Muscle of back (tissue), 11 donors: ENCODE results near the gene PXMP4. TPM values are rescaled to one million over a fixed set of nuclear protein-coding genes. Genes with fewer than 3 reads are reported as not detected.

ENCODE experiments used
- DNase-seq, 3 donors: peaks; one replicate each; pipeline versions ENCODE4 v3.0.0 to v3.0.0-alpha.2; 2013
- polyA plus RNA-seq, 10 donors: library from polyadenylated mRNA; unstranded; fragments of 120-200 nt; gene quantifications; one replicate each; pipeline ENCODE4 v1.2.1, GENCODE V29; 2013; ENCODE audit not compliant: insufficient read length in 10 of 10

Gene PXMP4
- polyA plus RNA-seq, 10 donors: 8.5 to 10.9 (median 9.7) TPM

DNA sequence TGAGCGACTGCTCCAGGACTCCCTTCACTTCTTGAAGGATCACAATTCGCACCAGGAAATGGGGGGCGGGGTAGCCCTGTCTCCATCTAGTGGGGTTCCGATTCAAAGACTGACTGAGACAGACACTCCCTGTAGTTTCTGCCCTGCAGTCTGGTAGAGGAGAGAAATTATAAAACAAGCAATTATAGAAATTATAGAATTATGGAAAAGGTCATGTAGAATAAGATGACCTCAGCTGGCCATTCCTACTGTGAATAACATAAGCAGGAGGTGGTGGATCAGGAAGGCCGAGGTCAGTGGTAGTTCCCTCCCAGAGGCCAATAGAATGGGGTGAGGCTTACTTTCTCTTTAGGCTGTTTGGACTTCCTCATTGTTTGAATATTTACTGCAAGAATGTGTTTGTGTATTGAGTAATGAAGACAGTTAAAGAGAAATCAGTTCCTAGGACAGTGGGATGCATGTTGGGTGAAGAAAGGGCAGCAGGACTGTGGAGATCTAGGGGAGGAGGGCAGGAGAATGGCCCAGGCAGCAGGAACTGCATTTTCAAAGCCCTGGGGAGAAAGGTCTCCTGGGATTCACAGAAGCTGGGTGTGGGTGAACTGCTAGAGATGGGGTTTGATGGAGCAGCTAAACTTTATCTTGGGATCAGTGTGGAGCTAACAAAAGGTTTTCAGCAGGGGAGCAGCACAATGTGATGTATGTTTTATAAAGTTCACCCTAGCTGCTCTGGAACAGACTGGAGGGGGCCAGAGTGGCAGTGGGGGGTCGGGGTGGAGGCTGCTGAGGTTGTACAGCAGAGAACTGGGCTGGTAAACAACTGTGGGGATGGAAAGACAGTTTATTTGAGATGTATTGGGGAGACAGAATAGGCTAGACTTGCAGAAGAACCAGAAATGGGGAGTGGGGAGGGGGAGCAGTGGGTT lies 13.8 kb upstream of the PXMP4 start:
- DNase-seq: peak; percentile 20 to 59 (median 41)

- DNase-seq: peak in 2 of 3 donors; percentile 91 to 94
Observed at GRCh38 chr20:33732166-33732970, 12.3 kb upstream of the PXMP4 start.

DNA sequence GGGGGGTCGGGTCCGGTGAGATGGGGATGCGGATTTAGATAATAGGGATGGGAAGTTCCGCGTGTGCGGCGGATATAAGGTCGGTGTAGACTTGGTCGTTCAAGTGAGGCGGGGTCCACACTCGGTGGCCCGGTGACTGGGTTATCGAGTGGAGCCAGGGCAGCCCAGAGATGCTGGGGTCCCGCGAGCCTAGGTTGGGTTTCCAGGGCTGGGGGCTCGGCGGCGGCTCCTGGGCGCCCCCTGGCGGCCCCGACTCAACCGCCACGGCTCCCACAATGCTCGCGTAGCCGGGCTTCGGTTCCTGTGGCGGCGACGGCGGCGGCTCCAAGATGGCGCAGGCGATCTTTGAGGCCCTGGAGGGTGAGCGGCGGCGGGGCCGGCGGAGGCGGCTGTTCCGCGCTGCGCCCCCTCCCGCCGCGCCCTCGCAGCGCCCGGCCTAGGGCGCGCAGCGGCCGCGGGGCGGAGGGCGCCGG lies 11.6 kb upstream of the PXMP4 start, which contains the start of gene ZNF341:
ZNF341 (plus strand) TSS at position 304 of the 473 bp plus-strand sequence; CDS start at position 330, 26 bp downstream.
- peak in 2 of 3 donors; percentile 90 to 94 for DNase-seq

- no peak for DNase-seq
Observed at GRCh38 chr20:33730946-33731692, 11.0 kb upstream of the PXMP4 start.

GRCh38 chr20:33729101-33729500 lies 9.0 kb upstream of the PXMP4 start:
- no peak for DNase-seq

DNA sequence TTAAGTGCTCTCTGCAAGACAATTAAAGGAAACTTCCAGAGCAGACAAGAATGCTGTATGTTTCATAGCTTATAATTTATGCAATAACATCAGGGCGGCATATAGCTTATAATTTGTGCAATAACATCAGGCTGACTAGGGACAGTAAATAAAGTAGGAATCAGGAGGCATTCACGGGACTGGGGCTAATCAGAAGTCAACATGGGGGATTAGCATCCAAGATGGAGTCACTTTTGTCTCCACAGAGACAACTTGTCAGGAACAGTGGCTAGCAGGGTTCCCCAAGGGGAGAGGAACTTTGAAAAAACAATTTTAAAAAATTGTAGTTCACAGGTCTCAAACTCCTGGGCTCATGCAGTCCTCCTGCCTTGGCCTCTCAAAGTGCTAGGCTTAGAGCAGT lies 8.4 kb upstream of the PXMP4 start:
- no peak for DNase-seq

- no peak for DNase-seq
Observed at GRCh38 chr20:33727806-33728205, 7.7 kb upstream of the PXMP4 start.

DNA sequence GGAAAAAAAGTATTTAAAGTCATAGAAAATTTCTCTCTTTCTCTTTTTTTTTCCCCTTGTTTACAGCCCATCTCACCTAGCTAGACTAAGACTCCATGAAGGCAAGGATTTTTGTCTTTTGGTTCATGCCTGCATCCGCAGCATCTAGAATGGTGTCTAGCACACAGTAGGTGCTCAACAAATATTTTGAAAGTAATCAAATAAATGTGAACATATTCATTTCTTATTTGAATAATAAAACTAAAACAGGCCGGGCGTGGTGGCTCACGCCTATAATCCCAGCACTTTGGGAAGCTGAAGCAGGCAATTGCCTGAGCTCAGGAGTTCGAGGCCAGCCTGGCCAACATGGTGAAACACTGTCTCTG lies 7.0 kb upstream of the PXMP4 start:
- DNase-seq: no peak

- no peak for DNase-seq
Observed at GRCh38 chr20:33725607-33726264, 5.6 kb upstream of the PXMP4 start.

GRCh38 chr20:33724439-33725094 lies 4.5 kb upstream of the PXMP4 start:
- DNase-seq: no peak

DNA sequence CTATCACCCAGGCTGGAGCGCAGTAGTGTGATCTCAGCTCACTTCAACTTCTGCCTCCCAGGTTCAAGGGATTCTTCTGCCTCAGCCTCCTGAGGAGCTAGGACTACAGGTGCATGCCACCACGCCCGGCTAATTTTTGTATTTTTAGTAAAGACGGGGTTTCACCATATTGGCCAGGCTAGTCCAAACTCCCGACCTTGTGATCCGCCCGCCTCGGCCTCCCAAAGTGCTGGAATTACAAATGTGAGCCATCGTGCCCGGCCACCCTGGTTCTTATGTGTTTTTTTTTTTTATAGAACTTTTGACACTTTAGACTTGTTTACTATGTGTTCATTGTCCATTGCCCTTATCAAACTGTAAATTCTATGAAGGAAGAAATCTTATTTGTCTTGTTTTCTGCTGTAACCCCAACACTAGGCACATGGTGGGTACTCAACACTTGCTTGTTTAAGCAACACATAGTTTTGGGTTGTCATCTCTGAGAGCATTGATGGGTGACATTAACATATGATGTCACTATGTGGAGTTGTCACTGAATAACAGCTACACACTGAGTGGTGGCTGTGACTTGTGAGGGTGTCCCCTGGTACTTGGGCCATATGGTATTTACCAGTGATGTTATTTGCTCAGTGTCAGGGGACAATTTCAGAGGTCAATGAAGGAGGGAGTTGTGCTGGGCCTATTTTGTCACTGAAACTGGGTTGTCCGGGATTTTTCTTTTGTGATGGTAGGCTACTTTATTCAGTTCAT lies 1.5 kb upstream of the PXMP4 start:
- no peak for DNase-seq

- peak in 1 of 3 donors; percentile 20 for DNase-seq
Observed at GRCh38 chr20:33719277-33719988, 677 bp downstream of the PXMP4 start.

GRCh38 chr20:33716498-33716897 lies 3.6 kb downstream of the PXMP4 start:
- no peak for DNase-seq

DNA sequence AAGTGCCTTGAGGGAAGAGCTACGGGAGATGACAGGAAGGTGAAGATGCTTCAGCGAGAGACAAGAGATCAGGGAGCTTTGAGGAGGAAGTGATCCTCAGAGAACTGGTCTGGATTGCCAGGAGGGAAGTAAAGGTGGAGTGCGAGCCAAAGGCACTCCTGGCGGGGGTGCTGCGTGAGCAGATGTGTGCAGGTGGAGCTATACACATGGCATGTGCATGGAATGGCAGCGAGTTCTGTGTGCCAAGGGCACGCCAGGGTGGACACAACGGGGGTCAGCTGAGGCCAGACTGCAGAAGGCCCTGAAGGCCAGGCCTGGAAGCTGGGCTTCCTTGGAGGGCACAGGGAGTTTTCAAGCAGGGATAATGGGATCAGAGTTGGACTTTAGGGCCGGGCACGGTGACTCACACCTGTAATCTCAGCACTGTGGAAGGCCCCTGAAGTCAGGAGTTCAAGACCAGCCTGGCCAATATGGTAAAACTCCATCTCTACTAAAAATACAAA lies 6.2 kb downstream of the PXMP4 start:
- no peak for DNase-seq

DNA sequence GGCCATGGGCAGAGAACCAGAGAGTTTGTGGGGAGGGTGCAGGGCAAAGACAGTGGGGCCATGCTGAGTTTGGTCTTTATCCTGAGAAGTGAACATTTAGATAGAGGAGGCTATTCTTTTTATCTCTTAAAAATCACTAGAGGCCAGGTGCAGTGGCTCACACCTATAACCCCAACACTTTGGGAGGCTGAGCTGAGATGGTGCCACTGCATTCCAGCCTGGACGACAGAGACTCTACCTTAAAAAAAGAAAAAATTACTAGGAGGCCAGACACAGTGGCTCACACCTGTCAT lies 8.7 kb downstream of the PXMP4 start:
- no peak for DNase-seq

DNA sequence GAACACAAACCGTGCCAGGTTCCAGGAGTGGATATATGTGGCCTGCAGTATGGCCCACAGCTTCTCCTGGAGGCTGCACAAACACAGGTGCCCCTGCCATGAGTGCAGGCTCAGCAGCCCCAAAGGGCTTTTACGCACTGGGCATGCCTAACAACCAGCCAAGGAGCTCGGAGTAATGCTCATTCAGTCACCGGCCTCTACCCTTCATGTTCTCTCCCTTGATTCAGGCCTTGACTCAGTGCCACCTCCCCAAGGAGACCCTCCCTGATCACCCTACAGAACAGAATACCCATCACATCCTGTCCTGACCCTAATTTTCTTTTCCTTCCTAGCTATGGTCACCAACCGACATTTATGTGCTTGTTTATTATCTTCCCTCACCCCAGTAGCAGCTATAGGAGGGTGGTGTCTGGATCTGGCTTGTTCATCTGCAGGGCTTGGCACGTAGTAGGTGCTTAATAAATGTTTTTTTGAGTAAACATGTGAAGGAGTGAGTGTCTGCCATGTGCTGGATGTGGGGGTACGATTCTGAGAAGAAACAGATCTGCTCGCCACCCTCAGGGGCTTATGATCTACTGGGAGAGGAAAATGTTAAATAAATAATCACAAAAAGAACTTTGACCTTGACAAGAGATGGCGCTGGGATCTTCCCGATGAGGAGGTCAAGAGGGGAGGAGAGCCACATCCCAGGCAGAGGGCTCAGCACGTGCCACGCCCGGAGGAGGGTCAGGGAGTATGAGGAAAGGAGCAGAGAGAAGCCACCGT lies 9.2 kb downstream of the PXMP4 start:
- DNase-seq: no peak

- DNase-seq: no peak
Observed at GRCh38 chr20:33709905-33710541, 10.1 kb downstream of the PXMP4 start.

- DNase-seq: no peak
Observed at GRCh38 chr20:33709398-33709797, 10.7 kb downstream of the PXMP4 start.
